GM13976 (cell line): ENCODE measurements around the gene BABAM2.

ENCODE experiments used
- DNase-seq: peaks from one replicate; pipeline ENCODE4 v3.0.0; 2012; ENCODE audit warnings: low spot score
- CTCF ChIP-seq: IDR thresholded peaks from 2 replicates; pipeline ENCODE4 v1.5.1; 2012; ENCODE audit warnings: borderline replicate concordance, mild to moderate bottlenecking; ENCODE audit not compliant: insufficient read depth; ENCODE audit errors: extremely low read depth, missing control alignments, control extremely low read depth
- in situ Hi-C: fragments of 300-500 bp; cut with MboI; formaldehyde crosslinking; loops from one replicate; pipeline ENCODE4 v1.12.0; 2022; ENCODE audit warnings: low sequenced_read_pairs, mixed read lengths, inconsistent platforms; ENCODE audit not compliant: unreplicated experiment

BABAM2 gene

GRCh38 chr2:28338046-28338817, 447.7 kb downstream of the BABAM2 start:
- TF ChIP-seq CTCF, result no peak
- no peak for DNase-seq
- in situ Hi-C loops, result no loop called here

- no peak for DNase-seq
- in situ Hi-C loops, result no loop called here
- TF ChIP-seq CTCF, result no peak
Observed at GRCh38 chr2:28338831-28339321, 448.3 kb downstream of the BABAM2 start.

GRCh38 chr2:28339516-28340175, 449.1 kb downstream of the BABAM2 start:
- in situ Hi-C loops, result no loop called here
- DNase-seq, result no peak
- no peak for TF ChIP-seq CTCF

GRCh38 chr2:28340312-28341202, 450.0 kb downstream of the BABAM2 start:
- no peak for DNase-seq
- in situ Hi-C loops, result no loop called here
- no peak for TF ChIP-seq CTCF

- no peak for TF ChIP-seq CTCF
- no peak for DNase-seq
- in situ Hi-C loops, result no loop called here
Observed at GRCh38 chr2:28341208-28341891, 450.8 kb downstream of the BABAM2 start.
